Skeletal muscle tissue (tissue), 4 donors: ENCODE results near the gene OSCP1. TPM values are rescaled to one million over a fixed set of nuclear protein-coding genes. Genes with fewer than 3 reads are reported as not detected.

Source experiments
- H3K27ac ChIP-seq: one replicate; pipeline ENCODE4 v1.7.0; 2013; ENCODE audit warnings: mild to moderate bottlenecking, low read depth, low read length, inconsistent platforms
- H3K27me3 ChIP-seq, 3 donors: one replicate each; pipeline ENCODE4 v1.7.0; 2013; ENCODE audit warnings: low read length in 3 of 3; ENCODE audit not compliant: control insufficient read depth in 3 of 3, insufficient read depth in 3 of 3
- H3K36me3 ChIP-seq, 3 donors: one replicate each; pipeline ENCODE4 v1.7.0; 2013; ENCODE audit warnings: low read length in 3 of 3; ENCODE audit not compliant: control insufficient read depth in 3 of 3, insufficient read depth in 3 of 3
- H3K4me1 ChIP-seq, 3 donors: one replicate each; pipeline ENCODE4 v1.7.0; 2013; ENCODE audit warnings: low read length in 3 of 3, mild to moderate bottlenecking in 3 of 3; ENCODE audit not compliant: control insufficient read depth in 3 of 3, insufficient read depth in 3 of 3
- H3K4me3 ChIP-seq, 3 donors: one replicate each; pipeline ENCODE4 v1.7.0; 2013; ENCODE audit warnings: low read length in 3 of 3
- H3K9ac ChIP-seq, 3 donors: one replicate each; pipeline ENCODE4 v1.7.0; 2013; ENCODE audit warnings: low read length in 3 of 3, mild to moderate bottlenecking in 3 of 3, moderate library complexity in 2 of 3, low read depth in 1 of 3
- H3K9me3 ChIP-seq, 3 donors: one replicate each; pipeline ENCODE4 v1.7.0; 2013; ENCODE audit warnings: low read length in 3 of 3; ENCODE audit not compliant: control insufficient read depth in 3 of 3
- total RNA-seq: library from RNA; depleted of rRNA; stranded (reverse); fragments of >200 nt; gene quantifications from one replicate; pipeline ENCODE4 v1.2.3, GENCODE V29; 2014
- donor health status: Osteomylitis.

The OSCP1 gene
- total RNA-seq, 1 donor from 2014 or later: 17.2 TPM

DNA sequence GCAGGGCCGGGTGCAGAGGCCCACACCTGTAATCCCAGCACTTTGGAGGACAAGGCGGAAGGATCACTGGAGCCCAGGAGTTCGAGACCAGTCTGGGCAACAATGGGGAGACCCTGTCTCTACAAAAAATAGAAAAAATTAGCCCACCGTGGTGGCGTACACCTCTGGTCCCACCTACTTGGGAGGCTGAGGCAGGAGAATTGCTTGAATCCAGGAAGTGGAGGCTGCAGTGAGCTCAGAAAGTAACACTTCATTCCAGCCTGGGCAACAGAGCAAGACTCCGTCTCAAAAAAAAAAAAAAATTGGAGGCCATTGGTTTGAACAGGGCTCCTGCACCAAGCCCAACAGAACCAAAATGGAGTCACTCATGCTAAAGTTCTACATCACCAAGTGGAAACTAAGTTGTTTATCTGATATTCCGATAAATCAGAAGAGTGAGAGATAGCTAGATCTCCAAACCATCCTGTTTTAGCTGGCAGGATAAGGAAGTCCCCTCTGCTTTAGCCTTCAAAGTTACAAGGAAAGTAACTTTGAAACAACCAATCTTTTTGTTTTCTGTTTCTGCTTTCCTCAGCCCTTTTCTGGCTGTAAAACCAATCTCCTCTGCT is 51.8 kb downstream of the OSCP1 start:
- peak overlapping the region in 2 of 3 donors; percentile 57 to 98 for H3K9ac ChIP-seq
- no peaks in the 10 kb centered on the region for H3K27me3 ChIP-seq
- H3K27ac ChIP-seq: peak overlapping the region; percentile 85
- H3K4me3 ChIP-seq: no peak overlapping the region
- peaks cover 6 to 11% (median 7%) of the 10 kb centered on the region in 3 donors for H3K36me3 ChIP-seq
- H3K4me1 ChIP-seq: peaks cover 12 to 23% (median 14%) of the 10 kb centered on the region in 3 donors
- H3K9me3 ChIP-seq: no peaks in the 10 kb centered on the region

DNA sequence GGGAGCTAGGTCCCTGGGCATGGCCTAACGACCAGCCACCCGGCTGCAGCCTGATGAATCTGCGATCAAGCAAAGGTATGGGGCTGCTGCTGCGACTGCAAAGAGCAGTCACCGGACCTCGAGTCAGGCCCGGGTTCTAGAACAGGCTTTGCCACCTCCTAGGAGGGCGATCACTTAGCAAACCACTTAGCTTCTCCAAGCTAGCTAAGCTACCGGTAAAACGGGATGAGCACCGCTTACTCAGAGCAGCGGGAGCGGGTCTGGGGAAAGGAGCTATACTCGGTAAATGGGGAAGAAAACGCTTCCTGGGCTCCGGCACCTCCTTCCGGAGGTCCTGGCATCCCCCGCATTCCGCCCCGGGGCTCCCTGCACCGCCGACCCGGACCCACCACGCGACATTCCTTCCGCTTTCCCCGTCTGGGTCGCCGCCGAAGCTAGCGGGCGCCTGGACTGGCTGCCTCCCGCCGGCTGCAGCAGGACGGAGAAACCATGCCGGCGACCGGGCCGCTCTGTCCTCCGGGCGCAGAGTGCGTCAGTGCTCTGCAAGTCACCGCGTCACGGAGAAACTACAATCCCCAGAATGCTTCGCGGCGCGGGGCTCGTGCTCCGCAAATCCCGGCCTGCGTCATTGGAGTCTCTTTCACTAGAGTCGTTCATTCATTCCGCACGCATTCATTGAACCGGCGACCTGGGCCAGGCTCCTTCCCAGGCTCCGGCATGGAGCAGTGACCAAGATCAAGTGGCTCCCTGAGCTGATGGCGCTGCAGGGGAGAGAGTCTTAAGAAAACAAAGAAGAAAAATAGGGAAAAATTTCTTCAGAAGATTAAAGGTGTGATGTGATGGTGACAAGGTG is 52.6 kb downstream of the OSCP1 start, which contains the start of gene LSM10:
LSM10 (minus strand) TSS at position 531 of the 853 bp plus-strand sequence. CDS start 3,779 bp downstream, outside the sequence.
- Histone ChIP-seq H3K9ac (peak within 1 kb of the TSS; percentile 85 to 98 (median 90)), H3K27me3 (no peaks in the 10 kb centered on the region), H3K36me3 (peaks cover 14 to 20% (median 14%) of the 10 kb centered on the region in 3 donors), H3K4me1 (peaks cover 12 to 29% (median 14%) of the 10 kb centered on the region in 3 donors), H3K4me3 (peak within 1 kb of the TSS; percentile 81 to 95 (median 93)), H3K27ac (peak within 1 kb of the TSS; percentile 85), H3K9me3 (no peaks in the 10 kb centered on the region)

DNA sequence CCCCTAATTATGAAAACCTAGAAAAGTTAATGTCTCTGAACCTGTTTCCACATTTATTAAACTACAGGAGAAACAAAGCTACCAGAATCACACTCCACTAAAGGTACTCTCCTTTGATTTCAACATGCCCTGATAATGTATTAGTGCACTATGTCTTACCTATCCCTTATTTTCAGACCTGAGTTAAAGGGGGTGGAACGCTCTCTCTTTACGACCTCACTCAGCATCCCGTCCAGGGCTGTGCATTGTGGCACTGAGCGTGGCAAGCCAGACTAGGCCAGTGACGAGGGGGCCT is 53.2 kb downstream of the OSCP1 start:
- H3K9ac ChIP-seq: peak overlapping the region; percentile 85 to 98 (median 90)
- peak overlapping the region; percentile 85 for H3K27ac ChIP-seq
- H3K9me3 ChIP-seq: no peaks in the 10 kb centered on the region
- H3K27me3 ChIP-seq: no peaks in the 10 kb centered on the region
- H3K4me1 ChIP-seq: peaks cover 16 to 33% (median 18%) of the 10 kb centered on the region in 3 donors
- H3K36me3 ChIP-seq: peaks cover 16 to 25% (median 19%) of the 10 kb centered on the region in 3 donors
- H3K4me3 ChIP-seq: peak overlapping the region; percentile 81 to 95 (median 93)

DNA sequence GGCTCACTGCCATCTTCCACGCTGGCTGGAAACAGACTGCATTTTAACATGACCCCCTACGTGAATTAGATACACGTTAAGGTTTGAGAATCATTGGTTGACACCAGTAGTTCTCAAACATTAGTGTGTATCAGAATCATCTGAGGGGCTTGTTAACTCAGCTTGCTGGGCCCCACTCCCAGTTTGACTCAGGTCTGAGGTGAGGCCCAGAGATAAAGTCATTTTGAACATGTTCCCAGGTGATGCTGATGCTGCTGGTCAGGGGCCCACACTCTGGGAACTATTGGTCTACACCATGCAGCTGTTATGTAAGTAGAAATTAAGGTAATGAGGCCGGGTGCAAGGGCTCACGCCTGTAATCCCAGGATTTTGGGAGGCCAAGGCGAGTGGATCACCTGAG is 53.9 kb downstream of the OSCP1 start:
- H3K36me3 ChIP-seq: peaks cover 19 to 27% (median 25%) of the 10 kb centered on the region in 3 donors
- H3K4me3 ChIP-seq: no peak overlapping the region
- peak overlapping the region in 1 of 3 donors; percentile 33 for H3K9ac ChIP-seq
- H3K27me3 ChIP-seq: no peaks in the 10 kb centered on the region
- peaks cover 18 to 30% (median 21%) of the 10 kb centered on the region in 3 donors for H3K4me1 ChIP-seq
- no peak overlapping the region for H3K27ac ChIP-seq
- no peaks in the 10 kb centered on the region for H3K9me3 ChIP-seq

DNA sequence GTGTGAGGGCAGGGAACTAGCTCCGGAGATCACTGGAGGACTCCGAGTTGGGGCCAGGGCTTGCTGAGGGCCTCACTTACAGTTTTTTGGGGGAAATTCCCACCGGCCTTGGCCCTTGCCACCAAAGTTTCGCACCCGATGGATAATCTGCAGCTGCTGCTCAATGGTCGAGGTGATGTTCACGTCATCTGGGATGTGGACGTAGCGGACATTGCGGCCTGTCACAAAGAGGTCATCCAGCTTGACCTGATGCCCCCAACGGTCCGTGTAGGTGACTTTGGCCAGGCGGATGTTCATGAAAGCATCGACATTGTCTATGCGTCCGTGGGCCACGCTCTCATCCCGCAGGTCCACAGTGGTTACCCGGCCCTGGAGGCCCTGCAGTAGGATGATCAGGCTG is 56.6 kb downstream of the OSCP1 start:
- peaks cover 24 to 35% (median 31%) of the 10 kb centered on the region in 3 donors for H3K36me3 ChIP-seq
- no peaks in the 10 kb centered on the region for H3K27me3 ChIP-seq
- peak overlapping the region in 1 of 3 donors; percentile 16 for H3K9ac ChIP-seq
- no peak overlapping the region for H3K27ac ChIP-seq
- H3K9me3 ChIP-seq: no peaks in the 10 kb centered on the region
- peaks cover 33 to 47% (median 41%) of the 10 kb centered on the region in 3 donors for H3K4me1 ChIP-seq
- no peak overlapping the region for H3K4me3 ChIP-seq

DNA sequence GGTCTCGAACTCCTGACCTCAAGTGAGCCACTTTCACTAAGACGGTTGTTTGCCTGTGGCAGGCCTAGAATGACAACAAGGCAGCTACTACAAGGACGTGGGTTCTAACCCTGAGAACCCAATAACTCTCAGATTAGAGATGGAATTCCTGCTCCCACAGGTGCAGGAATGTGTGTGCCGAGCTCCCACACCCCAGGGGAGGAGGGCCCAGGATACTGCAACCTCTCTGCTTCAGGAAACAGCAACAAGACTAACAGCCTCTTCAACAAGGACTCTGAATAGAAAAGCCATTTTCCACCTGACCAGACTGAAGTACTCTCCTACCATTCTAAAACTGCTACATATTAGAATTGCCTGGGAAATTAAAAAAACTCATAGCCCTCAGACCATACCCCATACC is 57.4 kb downstream of the OSCP1 start:
- H3K36me3 ChIP-seq: peaks cover 24 to 35% (median 31%) of the 10 kb centered on the region in 3 donors
- H3K9me3 ChIP-seq: no peaks in the 10 kb centered on the region
- H3K4me3 ChIP-seq: no peak overlapping the region
- no peaks in the 10 kb centered on the region for H3K27me3 ChIP-seq
- peak overlapping the region in 1 of 3 donors; percentile 3 for H3K9ac ChIP-seq
- peaks cover 34 to 51% (median 46%) of the 10 kb centered on the region in 3 donors for H3K4me1 ChIP-seq
- H3K27ac ChIP-seq: no peak overlapping the region

DNA sequence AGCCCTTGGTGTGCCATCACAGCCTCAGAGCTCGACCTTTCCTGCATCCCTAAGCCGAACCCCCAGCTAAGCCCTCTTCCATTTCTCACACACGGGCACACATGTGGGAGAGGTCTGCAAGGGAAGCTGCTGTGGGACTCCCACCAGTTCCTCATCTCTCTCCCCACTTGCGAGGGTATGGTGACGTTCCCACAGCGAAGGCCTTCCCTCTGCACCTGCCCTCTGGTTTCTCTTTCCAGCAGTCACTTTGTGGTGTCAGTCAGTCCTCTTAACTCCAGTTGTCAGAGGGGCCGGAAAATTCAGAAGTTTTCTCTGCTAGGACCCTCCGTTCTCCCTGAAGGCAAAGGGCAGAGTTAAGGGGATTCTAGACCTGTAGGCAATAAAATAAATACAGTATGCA is 59.0 kb downstream of the OSCP1 start:
- H3K4me1 ChIP-seq: peaks cover 42 to 55% (median 55%) of the 10 kb centered on the region in 3 donors
- no peak overlapping the region for H3K27ac ChIP-seq

DNA sequence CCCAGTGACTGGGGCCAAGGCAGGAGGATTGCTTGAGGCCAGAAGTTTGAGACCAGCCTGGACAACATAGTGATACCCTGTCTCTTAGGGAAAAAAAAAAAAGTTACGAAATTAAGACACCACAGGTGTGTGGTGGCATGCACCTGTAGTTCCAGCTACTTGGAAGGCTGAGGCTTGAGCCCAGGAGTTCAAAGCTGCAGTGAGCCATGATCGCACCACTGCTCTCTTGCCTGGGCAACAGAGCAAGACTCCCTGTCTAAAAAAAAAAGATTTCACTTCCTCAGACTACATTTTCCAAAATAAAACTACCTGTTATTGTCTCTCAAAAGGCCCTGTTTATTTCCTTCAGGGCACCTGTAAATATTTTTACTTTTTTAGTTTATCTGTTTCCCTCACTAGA is 59.8 kb downstream of the OSCP1 start:
- Histone ChIP-seq H3K9ac (no peak overlapping the region), H3K36me3 (peaks cover 24 to 35% (median 28%) of the 10 kb centered on the region in 3 donors), H3K9me3 (no peaks in the 10 kb centered on the region), H3K27me3 (no peaks in the 10 kb centered on the region), H3K4me3 (no peak overlapping the region), H3K4me1 (peaks cover 42 to 56% (median 54%) of the 10 kb centered on the region in 3 donors), H3K27ac (peak overlapping the region; percentile 99)

More for the DNA sequence above, 59.0 kb downstream of the OSCP1 start:
- Histone ChIP-seq H3K36me3 (peaks cover 24 to 35% (median 29%) of the 10 kb centered on the region in 3 donors), H3K9ac (peak overlapping the region in 2 of 3 donors; percentile 33 to 45), H3K4me3 (no peak overlapping the region), H3K9me3 (no peaks in the 10 kb centered on the region), H3K27me3 (no peaks in the 10 kb centered on the region)

DNA sequence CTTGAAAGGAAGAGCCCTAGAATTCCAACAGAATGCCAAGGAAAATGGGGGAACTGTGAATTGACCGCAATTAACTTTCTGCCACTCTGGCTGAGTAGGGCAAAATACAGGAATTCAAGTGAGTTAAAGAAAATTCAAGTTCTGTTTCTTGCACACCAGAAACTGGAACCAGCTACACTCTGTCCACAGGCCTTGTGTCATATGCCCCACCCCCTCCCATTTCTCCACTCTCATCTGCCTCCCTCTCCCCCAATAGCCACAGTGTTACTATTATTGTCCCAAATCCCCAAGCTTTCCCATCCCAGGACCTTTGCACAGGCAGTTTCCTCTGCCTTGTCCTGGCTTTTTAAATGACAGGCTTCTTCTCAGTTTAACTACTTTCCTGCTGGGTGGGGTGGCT is 60.3 kb downstream of the OSCP1 start:
- H3K36me3 ChIP-seq: peaks cover 24 to 35% (median 28%) of the 10 kb centered on the region in 3 donors
- H3K27ac ChIP-seq: peak overlapping the region; percentile 99
- no peaks in the 10 kb centered on the region for H3K27me3 ChIP-seq
- peak overlapping the region in 1 of 3 donors; percentile 35 for H3K9ac ChIP-seq
- peaks cover 43 to 59% (median 56%) of the 10 kb centered on the region in 3 donors for H3K4me1 ChIP-seq
- H3K4me3 ChIP-seq: no peak overlapping the region
- no peaks in the 10 kb centered on the region for H3K9me3 ChIP-seq
